Left renal pelvis (tissue), 4 donors: ENCODE data around the gene LRRK1. TPM values are rescaled to one million over a fixed set of nuclear protein-coding genes. Genes with fewer than 3 reads are reported as not detected.

Experiments used
- DNase-seq, 4 donors: peaks; one replicate each; pipeline ENCODE4 v3.0.0-alpha.2; 2013; ENCODE audit warnings: low read depth in 4 of 4, low spot score in 3 of 4
- polyA plus RNA-seq, 4 donors: library from polyadenylated mRNA; unstranded; fragments of 120-200 nt; gene quantifications; one replicate each; pipeline ENCODE4 v1.2.1, GENCODE V29; 2013; ENCODE audit not compliant: insufficient read length in 4 of 4

LRRK1 gene
- polyA plus RNA-seq, 4 donors = 2.3 to 6.6 (median 4.0) TPM

DNA sequence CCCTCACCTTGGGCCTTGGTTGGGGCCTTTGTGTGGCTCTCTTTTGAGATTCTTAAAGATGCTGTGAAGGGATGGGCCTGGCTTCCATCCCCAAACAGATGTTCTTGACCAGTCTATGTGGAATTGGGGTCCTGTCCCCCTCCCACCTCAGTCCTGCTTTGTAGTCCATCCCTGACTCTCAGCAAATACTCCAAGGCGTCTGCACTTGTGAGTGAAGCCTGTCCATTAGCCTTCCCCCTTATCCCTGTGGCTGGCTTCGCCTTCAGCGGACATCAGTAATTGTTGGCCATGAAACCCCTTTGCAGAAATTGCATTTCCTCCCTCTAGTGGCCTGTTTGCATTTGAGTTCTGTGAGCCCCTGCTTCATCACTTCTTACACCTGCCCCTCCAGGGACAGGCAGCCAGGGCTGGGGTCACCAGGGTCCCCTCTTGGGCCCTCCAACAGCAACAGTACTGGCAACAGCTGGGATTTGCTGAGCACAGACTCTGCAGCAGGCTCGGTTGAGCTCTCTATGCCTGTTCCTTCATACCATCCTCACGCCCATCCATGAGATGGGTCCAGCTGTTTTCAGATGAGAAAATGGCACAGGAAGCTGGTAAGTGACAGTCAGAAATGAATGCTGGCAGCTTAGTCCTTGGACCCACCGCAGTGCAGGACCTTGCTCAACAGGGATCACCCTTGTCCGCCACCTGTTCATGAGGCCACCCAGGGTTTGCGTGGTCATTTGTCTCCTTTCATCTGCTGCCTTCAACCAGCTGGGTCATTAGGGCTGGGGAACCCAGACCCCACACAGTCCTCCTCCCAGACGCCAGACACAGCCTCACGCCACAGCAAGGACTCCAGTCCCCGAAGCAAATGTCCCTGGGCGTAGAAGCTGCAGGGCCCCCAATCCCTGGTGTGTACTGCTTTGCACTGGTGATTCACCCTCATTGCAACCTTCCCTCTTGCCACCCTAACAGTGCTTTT, 8.9 kb upstream of the LRRK1 start:
- DNase-seq = no peak

DNA sequence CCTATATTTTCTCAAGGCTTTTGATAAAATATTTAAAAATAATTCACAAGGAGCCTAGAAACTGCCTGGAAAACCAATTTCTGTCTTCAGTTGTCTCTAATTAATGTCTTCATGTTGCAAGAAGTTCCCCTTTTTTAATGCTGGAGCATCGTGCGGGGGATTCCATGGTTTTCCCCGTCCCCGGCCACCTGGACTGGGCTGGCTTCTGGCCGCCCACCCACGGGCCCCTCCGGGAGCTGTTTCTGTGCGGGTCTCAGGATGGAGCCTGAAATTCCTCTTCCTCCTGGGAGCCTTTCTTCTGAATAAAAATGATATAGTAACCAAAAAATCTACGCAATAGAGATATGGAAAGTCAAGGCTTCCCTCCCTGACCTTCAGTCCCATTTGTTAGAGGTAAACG, 8.1 kb upstream of the LRRK1 start:
- no peak for DNase-seq

DNA sequence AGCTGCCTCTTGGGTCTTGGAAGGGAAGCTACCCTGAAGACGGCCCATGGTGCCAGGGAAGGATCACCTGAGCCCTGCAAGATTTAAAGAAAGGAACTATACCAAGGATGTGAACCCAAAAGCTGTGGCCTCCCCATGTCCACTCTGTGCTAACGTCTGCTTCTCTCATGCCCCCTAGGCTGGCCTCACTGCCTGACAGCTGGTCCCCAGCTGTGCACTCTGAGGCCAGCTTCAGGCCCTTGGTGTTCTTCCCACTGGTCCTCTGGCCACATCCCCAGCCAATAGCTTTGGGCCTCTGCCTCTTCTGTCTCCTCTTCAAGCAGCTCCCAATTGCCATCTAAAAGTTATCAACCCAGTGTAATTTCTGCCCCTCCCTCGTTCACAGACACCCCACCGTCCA, 5.2 kb upstream of the LRRK1 start:
- no peak for DNase-seq

DNA sequence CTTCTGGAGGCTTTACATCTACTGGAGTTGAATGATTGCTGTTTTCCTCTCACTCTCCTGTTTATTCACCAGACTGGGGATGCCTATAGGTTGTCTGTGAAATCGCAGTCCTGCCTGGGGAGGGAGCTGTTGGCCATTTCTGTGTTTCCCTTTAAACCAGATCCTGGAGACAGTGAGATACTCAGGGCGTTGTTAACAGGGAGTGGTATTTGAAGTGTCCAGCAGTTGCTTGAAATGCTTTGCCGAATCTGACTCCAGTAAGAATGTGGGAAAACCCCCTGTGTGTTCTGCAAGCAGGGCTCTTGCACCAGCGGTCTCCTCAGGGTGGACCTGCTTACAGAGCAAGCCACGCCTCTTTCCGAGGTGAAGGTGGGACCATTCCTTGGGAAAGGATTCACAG, 4.3 kb upstream of the LRRK1 start:
- DNase-seq = no peak

DNA sequence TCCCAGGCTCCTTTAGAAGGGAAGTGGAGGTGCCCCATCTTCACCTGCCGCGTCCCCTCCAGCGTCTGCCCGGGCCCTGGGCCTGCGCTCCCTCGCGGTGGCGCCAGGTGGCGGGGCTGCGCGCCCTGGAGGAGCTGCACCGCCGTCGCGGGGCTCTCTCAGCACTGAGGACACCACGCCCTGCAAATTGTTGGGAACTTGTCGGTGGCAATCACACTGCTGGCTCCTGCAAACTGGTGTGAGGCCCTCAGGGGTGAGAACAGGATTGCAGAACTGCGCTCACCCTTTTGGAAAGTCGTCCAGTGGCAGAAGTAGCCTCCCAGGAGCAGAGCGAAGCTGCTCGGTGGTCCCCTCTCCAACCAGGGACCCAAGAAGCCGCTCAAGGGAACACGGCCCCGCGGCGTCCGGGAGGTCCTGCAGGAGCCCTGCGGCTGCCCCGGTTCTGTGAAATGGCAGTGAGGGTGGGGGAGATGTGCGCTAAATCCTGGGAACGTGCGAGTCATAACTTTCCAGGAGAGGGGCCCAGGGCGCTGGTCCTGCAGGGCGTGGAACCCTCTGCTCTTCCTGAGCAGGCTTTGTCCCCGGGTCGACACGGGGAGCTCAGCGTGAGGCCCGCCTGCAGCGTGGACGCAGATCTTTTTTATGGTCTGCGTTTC, 995 bp upstream of the LRRK1 start:
- DNase-seq = no peak

DNA sequence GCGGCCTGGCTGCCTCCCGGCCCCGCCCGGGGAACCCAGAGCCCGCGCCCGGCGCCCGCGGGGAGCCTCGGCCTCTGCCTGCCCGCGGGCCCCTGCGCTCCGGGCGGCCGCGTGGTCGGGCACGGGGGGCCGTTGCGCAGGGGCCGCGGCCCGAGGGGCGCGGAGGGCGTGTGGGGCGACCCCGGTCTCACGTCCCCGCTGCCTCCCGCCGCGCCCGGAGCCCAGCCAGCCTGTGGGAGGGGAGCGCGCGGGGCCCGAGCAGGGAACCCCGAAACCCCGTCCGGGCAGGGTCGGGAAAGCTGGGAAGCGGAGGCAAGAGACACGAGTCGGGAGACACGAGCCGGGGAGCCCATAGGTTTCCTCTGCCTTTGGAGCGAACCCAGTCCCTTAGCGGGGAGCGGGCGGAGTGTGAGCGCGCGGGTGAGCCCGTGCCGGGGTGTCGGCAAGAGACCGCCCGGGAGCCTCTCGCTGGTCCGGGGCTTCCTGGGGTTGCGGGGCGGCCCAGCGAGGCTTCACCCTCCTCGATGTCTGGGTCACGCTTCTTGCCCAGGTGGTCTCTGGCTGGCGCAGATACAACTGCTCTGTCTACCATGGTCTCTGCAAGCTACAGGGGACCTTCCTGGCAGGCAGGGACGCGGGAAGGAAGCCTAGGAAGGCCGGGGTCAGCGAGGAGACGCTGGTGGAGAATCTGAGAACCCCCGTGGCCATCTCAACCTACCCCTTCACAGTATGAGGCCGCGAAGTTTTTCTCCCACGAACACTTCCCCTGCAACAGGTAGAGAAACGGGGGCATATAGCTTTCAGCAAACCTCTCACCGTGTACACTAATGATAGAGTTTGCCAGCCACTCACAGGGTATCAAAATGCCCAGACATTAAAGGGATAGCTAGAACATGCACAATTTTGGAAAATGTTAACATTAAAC, 586 bp downstream of the LRRK1 start:
- DNase-seq = no peak

DNA sequence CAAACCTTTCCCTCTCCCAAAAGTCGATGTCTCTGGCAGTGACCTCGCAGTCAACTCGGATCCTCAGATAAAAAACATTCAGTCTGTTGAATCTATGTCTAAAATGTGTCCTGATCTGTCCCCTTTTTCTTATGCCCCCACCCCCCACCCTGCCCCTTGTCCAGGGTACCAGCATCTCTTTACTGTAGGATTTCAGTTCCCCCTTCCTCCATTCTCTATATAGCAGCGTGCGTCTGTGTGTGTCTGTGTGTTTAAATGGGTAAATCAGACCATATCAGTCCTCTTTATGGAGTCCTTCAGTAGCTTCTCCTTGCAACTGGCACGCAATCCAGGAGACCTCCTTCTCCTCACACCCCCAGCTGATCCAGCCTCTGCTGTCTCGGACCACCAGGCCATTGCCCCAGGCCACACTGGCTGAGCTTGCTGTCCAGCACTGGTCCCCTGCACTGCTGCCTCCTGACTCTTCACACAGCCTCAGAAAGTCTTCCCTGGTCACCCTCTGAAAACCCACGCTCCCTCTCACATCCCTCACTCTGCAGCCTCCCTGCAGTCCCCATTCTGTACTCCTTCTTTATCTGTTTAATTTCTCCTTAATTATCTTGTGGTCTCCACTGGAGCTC, 1.5 kb downstream of the LRRK1 start:
- DNase-seq = no peak

DNA sequence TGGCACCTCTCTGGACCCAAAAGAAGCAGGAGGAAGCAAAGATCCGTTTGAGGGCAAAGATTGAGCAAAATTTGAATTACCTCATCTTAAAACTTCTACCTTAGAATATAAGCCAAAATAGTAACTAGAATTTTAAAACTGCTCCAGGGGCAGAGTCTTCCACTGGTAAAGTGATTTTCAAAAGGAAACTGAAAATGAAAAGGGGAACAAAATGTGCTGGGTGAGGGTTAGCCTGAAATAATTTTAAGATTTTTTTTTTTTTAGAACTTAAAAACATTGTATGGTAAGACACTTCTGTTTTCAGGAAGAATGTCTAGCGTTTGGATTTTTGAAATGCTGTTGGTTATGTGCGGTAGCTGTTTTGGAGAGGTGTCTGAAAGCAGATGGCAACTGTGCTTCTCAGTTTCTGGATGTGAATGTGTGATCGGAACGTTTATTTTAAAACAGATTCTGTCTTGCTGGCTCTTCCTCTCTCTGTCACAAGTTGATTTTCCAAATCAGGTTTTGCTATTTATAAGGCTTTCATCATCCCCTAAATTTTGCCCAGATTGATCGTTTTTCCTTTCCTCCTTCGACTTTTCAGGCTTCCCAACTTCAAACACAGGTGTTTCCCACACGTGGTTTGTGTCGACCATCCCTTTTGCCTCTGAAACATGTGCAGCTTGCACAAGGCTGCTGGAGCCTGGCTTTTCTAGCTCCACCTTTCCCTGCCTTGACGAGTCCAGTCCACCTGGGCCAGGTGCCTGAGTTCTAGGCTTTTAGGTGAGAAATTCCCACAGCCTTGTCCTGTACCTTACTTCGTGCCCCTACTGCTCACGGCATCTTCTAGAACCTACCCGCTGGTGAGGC, 3.3 kb downstream of the LRRK1 start:
- no peak for DNase-seq

DNA sequence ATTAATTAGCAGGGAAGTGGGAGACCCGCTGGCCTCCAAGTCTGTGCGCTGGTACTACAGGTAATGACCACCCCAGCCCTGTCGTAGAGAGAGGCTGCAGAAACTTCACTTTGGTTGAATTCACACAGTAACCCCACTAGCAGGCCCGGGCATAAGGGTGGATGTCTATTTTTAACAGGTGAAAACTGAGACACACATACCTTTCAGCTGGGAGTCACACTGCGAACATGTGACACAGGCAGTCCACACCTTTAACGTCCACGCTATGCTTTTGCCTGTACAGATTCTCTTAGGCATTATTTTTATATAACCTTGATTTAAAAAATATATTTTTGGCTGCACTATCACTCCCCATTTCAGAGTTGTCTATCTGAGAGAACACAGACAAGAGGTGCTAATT, 3.9 kb downstream of the LRRK1 start:
- no peak for DNase-seq

DNA sequence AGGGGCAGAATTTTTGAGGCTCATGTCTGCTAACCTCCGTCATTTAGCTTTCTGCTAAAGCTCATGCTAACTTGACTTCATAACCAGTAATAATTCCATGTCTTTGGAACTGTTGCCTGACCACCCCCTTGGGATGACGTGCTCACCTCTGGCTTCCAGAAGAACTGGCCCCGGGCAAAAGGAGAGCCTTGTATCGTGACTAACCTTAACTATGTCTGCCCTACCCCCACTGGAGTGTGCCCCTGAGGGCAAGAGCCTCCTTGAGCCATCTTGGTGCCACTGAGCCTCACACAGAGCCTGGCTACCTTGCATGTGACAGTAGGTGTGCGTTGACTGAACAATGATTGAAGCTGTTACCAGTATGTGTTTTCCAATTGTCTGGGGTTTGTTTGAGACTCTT, 4.7 kb downstream of the LRRK1 start:
- DNase-seq = no peak

DNA sequence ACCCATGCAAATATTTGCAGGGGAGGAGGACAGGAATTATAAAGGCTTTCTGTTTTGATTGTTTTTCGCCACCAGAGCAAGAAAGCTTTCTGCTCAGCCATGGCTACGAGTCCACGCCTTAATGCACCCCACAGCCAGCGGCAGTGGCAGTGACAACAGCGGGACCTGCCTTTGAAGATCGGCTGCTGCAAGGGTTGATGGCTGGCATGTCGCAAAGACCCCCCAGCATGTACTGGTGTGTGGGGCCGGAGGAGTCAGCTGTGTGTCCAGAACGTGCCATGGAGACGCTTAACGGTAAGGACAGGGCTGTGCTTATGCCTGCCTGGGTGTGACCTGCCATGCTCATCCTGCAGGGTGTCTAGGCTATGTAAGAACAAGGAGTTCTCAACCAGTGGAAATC, 5.3 kb downstream of the LRRK1 start:
- no peak for DNase-seq

DNA sequence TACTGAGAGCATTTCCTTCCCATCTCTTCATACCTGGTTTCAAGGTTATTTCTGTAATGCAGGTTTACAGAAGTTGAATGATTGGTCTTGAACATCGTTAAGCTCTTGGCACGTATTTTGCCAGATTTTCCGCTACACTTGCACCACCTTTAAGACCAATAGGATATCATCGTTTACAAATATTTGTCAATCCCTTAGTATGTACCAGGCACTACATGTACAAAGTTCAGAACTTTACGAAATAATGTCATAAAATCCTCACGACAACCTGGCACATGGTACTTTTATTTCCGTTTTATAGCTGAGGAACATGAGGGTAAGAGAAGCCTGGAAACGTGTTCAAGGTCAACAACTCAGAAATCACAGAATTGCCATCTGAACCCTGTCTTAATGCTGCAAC, 6.3 kb downstream of the LRRK1 start:
- DNase-seq = no peak

DNA sequence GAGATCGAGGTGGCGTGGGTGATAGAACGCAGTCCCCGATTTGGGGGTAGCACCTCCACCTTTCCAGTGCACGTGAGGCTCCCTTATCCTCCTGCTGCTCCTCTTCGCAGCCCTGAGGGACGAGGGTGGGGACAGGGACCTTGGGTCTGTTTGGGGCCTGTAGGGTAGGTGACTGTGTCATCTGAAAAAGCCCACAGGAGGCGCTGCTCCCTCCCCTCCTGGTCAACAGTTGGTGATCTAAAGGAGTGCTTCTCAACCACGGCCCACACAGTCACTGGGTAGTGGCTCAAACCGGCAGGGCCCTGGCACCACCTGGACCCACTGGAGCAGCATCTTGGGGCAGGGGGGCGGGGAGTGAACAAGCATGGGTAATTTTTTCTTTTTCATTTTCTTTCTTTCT, 7.1 kb downstream of the LRRK1 start:
- no peak for DNase-seq

DNA sequence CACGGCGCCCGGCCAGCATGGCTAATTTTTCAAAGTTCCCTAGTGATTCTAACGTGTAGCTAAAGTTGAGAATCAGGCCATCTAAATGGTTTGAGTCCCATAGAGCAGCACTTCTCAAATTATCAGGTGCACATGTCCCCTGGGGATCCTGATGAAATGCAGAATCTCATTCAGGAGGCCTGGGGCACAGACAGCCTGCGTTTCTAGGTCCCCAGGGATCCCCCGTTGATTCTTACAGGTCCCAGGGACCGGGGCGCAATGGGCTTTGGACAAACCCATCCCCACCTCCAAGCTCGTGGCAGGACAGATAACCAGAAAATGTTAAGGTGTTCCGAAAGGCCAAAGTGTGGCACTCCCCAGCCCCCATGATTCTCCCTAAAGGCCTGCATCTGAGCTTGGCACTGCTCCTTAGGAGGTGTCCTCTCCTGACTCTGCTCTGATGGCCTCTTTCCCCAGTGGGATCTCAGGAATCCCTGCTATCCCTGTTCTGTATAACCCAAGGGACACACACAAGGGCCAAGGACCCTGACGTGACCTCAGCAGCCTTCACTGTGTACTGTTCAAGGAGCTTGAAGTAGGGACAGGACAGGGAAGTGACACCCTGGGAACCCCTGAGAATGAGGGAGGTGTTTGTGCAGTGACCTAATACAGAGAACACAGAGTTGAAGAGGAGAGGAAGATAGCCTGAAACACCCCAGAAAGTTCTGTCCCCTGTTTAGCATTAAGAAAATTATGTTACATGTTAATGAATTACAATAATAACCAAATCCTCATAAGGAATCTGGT, 8.0 kb downstream of the LRRK1 start:
- no peak for DNase-seq

DNA sequence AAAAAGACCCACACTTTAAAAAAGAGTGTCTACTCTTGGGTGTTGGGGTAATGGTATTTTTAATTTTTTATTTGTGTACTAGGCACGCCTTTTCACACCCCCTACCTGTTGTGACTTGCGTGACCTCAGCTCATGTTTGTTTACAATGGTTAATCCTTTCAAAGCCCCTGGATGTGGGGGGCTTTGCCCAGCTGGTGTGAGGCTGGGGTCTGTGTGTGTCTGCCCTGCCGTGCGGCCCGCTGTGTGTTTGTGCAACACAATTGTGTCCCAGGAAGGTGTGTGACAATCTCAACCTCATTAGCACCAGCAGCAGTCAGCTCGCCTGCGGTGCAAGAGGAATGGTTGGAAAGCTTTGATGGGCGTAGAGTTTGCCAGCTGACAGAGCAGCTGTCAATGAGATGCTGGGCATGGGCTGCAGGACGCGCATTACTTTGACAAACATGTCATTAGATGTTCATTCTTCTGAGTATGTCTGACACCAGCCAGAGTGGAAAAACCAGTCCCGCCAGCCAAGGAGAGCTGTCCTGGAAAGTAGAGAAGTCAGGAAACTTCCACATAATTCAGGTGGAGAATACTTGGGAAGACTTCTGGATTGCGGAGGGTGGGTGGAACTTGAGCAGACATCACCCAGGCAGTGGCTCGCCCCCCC, 9.6 kb downstream of the LRRK1 start:
- no peak for DNase-seq

DNA sequence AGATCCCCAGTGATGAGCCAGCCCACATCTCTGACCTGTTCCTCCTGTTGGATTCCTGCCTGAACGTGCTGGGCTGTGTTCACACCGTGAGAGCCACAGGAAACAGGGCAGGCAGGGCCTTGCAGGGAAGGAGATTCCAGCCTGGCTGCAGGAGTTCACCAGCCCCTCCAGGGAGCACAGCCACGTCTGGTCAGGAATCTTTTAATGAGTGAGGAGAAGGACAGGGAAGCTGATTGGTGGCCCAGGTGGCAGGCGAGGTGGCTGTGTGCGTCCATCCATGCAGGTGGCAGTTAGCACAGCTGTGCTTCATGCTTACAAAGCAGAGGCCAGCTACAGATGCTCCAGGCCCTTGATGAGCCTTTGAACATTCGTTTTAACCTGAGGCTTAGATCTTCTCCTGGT, 10.5 kb downstream of the LRRK1 start:
- no peak for DNase-seq

DNA sequence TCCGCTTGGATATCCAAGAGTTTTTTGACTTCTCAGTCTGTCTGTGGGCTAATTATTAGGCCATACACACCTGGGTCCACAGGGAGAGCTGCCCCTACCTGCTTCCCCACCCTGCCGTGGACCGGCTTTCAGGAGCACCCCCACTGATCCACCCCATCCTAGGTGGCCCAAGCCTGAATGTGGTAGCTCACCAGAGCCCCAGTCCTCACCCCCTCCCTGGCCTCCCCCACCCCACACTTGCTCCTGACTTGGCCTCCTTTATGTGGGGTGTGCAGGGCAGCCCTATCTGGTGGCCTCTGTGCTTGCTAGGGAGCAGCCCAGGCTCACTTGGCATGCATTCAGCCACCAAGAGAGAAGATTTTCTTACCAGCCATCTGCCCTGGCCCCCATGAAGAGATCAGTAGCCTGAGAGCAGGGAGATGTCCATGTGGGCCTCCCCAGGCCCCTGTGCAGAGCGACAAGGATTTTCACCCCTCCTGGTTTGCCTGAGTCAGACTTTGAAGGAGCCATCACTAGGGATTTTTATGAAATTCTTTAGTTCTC, 11.2 kb downstream of the LRRK1 start:
- no peak for DNase-seq
